CD8-positive, alpha-beta memory T cell (primary cell): ENCODE data around the gene CCDC120. TPM values are rescaled to one million over a fixed set of nuclear protein-coding genes. Genes with fewer than 3 reads are reported as not detected.

Source experiments
- CTCF ChIA-PET: fragments of 350-600 bp; sonication (Branson Sonifier 250); formaldehyde crosslinking; loops from one replicate; lab custom pipeline; 2021; ENCODE audit warnings: antibody characterized with exemption; lab: Charles Lee
- POLR2A ChIA-PET: fragments of 350-600 bp; sonication (Branson Sonifier 250); formaldehyde crosslinking; loops from one replicate; lab custom pipeline; 2021; ENCODE audit warnings: antibody characterized with exemption; lab: Charles Lee
- DNase-seq, 5 donors: peaks; one replicate each; pipeline versions ENCODE4 v3.0.0 to v3.0.0-alpha.2; 2020 to 2022; ENCODE audit warnings: mixed read lengths in 1 of 5
- H3K27ac ChIP-seq: one replicate; pipeline ENCODE4 v1.7.0; 2013; ENCODE audit warnings: low read depth, mild to moderate bottlenecking, low read length, moderate library complexity
- H3K27me3 ChIP-seq: 2 replicates; pipeline ENCODE4 v1.7.0; 2013; ENCODE audit warnings: low read length, mild to moderate bottlenecking; ENCODE audit not compliant: insufficient read depth, poor library complexity, severe bottlenecking
- H3K36me3 ChIP-seq: 2 replicates; pipeline ENCODE4 v1.7.0; 2013; ENCODE audit warnings: mild to moderate bottlenecking, low read length, moderate library complexity; ENCODE audit not compliant: insufficient read depth
- H3K4me1 ChIP-seq: 2 replicates; pipeline ENCODE4 v1.7.0; 2013; ENCODE audit warnings: mild to moderate bottlenecking, low read length, moderate library complexity; ENCODE audit not compliant: insufficient read depth
- H3K4me3 ChIP-seq: 2 replicates; pipeline ENCODE4 v1.7.0; 2013; ENCODE audit warnings: mild to moderate bottlenecking, low read length
- H3K9me3 ChIP-seq: 2 replicates; pipeline ENCODE4 v1.7.0; 2013; ENCODE audit warnings: mild to moderate bottlenecking, low read length
- H3K27ac Mint-ChIP-seq, 8 donors: one replicate each; pipeline ENCODE4 v1.8.0; 2020 to 2021; ENCODE audit warnings: mixed read lengths in 8 of 8, mild to moderate bottlenecking in 6 of 8, inconsistent platforms in 3 of 8, moderate library complexity in 3 of 8
- H3K27me3 Mint-ChIP-seq, 2 donors: one replicate each; pipeline ENCODE4 v1.8.0; 2020 to 2021; ENCODE audit warnings: mixed read lengths in 2 of 2, mild to moderate bottlenecking in 1 of 2, moderate library complexity in 1 of 2
- H3K36me3 Mint-ChIP-seq, 3 donors: one replicate each; pipeline ENCODE4 v1.8.0; 2020 to 2021; ENCODE audit warnings: mixed read lengths in 3 of 3, inconsistent platforms in 1 of 3, mild to moderate bottlenecking in 1 of 3
- H3K4me1 Mint-ChIP-seq, 3 donors: one replicate each; pipeline ENCODE4 v1.8.0; 2020 to 2021; ENCODE audit warnings: mixed read lengths in 3 of 3, inconsistent platforms in 1 of 3, mild to moderate bottlenecking in 1 of 3
- H3K4me3 Mint-ChIP-seq, 7 donors: one replicate each; pipeline ENCODE4 v1.8.0; 2020 to 2021; ENCODE audit warnings: mixed read lengths in 7 of 7, mild to moderate bottlenecking in 6 of 7, moderate library complexity in 4 of 7, inconsistent platforms in 2 of 7
- H3K9me3 Mint-ChIP-seq, 5 donors: one replicate each; pipeline ENCODE4 v1.8.0; 2020 to 2022; ENCODE audit warnings: mixed read lengths in 5 of 5, mild to moderate bottlenecking in 3 of 5, moderate library complexity in 2 of 5, inconsistent platforms in 1 of 5
- polyA plus RNA-seq: library from polyadenylated mRNA; unstranded; fragments of 300-500 nt; fragmentation: Illumina TruSeq; gene quantifications from one replicate; pipeline ENCODE4 v1.2.3, GENCODE V29; 2021
- total RNA-seq, 2 experiments: library from RNA; stranded (reverse); gene quantifications; one replicate each; pipeline ENCODE4 v1.2.3, GENCODE V29; 2021

The CCDC120 gene
- total and polyA plus RNA-seq, 3 experiments from 2014 or later = 1.5 to 5.4 (median 5.1) TPM

DNA sequence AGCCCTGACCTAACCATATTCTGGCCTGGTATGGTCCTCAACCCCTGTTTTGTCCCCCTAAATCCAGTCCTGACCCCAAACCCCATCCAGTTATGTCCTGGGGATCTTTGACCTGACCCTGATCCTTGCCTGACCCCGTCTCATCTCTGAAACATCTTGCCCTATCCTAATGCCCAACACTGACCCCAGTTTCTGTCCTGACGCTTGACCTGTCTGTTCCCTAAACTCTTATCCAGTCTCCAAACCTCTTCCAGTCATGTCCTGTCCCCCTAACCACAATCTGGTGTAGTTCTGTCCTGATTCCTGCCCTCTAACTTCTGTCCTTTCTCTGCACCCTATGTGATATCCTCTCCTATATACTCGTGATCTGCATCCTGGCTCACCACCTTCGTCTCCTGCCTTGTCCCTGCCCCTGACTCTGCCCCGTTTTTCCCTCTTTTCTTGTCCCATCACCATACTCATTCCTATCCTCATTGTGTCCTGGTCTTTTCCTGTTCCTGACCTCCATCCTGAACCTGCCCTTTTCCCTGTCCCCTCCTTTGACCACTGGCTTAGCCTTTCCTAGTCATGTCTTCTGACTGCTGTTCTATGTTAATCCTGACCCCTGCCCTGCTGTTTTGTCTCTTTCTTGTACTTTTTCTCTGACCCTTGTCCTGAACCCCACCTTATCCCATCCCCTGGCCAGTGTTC lies 4.6 kb upstream of the CCDC120 start:
- peaks cover 0 to 1% (median 0%) of the 10 kb centered on the region in 3 donors for H3K36me3 Mint-ChIP-seq
- no peaks in the 10 kb centered on the region for H3K27me3 ChIP-seq
- ChIA-PET POLR2A (no interaction called here), CTCF (no interaction called here)
- H3K9me3 Mint-ChIP-seq = no peaks in the 10 kb centered on the region
- DNase-seq = no peak
- peak overlapping the region; percentile 51 for H3K27ac ChIP-seq
- peak overlapping the region; percentile 79 to 95 (median 85) for H3K4me3 Mint-ChIP-seq
- H3K27me3 Mint-ChIP-seq = peaks cover 0 to 9% of the 10 kb centered on the region in 2 donors
- peaks cover 14% of the 10 kb centered on the region for H3K4me1 ChIP-seq
- H3K27ac Mint-ChIP-seq = peak overlapping the region; percentile 56 to 96 (median 92)
- H3K4me1 Mint-ChIP-seq = peaks cover 22 to 41% (median 32%) of the 10 kb centered on the region in 3 donors
- H3K4me3 ChIP-seq = peak overlapping the region; percentile 41
- H3K9me3 ChIP-seq = no peaks in the 10 kb centered on the region
- H3K36me3 ChIP-seq = no peaks in the 10 kb centered on the region

DNA sequence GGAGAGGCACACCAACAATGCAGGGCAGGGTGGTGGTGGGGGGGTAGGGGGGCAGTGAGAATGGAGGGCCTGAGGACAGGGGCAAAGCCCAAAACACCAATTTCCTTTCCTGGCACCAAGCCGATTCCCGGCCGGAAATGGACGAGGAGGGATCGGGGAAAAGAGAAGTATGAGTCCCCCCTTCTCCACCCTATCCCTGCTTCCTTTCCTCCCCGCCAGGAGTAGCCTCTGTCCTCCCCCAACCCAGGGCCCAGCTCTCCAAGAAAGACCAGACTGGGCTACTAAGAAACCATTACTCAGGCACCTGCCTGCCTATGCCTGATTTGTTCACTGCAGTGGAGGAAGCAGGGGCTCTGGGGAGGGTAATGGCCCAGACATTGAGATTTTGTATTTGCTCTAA lies 402 bp downstream of the CCDC120 start:
- Histone ChIP-seq H3K9me3 (no peaks in the 10 kb centered on the region), H3K4me1 (peaks cover 10% of the 10 kb centered on the region), H3K4me3 (no peak overlapping the region), H3K27ac (no peak overlapping the region), H3K27me3 (no peaks in the 10 kb centered on the region), H3K36me3 (no peaks in the 10 kb centered on the region)
- peaks cover 16 to 27% (median 19%) of the 10 kb centered on the region in 3 donors for H3K4me1 Mint-ChIP-seq
- ChIA-PET CTCF (no interaction called here), POLR2A (no interaction called here)
- peaks cover 0 to 10% of the 10 kb centered on the region in 2 donors for H3K27me3 Mint-ChIP-seq
- H3K9me3 Mint-ChIP-seq = no peaks in the 10 kb centered on the region
- DNase-seq = no peak
- H3K27ac Mint-ChIP-seq = peak overlapping the region in 1 of 8 donors; percentile 43
- no peak overlapping the region for H3K4me3 Mint-ChIP-seq
- H3K36me3 Mint-ChIP-seq = peaks cover 0 to 12% (median 0%) of the 10 kb centered on the region in 3 donors

DNA sequence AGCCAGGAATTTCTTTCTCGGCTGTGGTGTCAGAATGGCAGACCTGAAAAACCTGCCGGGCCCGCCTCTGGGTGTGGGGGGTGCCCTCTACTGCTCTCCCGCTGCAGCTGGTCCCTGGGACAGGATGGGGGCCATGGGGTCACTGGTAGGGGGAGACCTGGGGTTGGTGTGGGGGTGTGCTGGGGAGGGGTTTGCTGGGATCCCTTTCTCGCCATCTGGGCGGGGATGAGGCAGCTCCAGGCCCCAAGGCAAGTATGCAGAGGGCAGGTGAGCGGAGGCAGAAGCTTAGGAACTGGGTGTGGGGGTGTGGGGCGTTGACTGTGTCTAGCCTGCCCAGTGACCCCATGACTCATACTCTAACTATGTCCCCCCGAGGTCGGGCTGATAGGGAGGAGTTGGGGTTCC lies 884 bp downstream of the CCDC120 start:
- ChIA-PET CTCF (no interaction called here), POLR2A (no interaction called here)
- no peak for DNase-seq
- H3K27me3 Mint-ChIP-seq = peaks cover 0 to 8% of the 10 kb centered on the region in 2 donors
- H3K4me3 Mint-ChIP-seq = no peak overlapping the region
- no peak overlapping the region for H3K27ac ChIP-seq
- no peaks in the 10 kb centered on the region for H3K9me3 Mint-ChIP-seq
- H3K27me3 ChIP-seq = no peaks in the 10 kb centered on the region
- no peaks in the 10 kb centered on the region for H3K9me3 ChIP-seq
- peaks cover 5% of the 10 kb centered on the region for H3K4me1 ChIP-seq
- H3K36me3 Mint-ChIP-seq = peaks cover 0 to 15% (median 0%) of the 10 kb centered on the region in 3 donors
- H3K4me3 ChIP-seq = no peak overlapping the region
- H3K36me3 ChIP-seq = no peaks in the 10 kb centered on the region
- peaks cover 11 to 22% (median 14%) of the 10 kb centered on the region in 3 donors for H3K4me1 Mint-ChIP-seq
- H3K27ac Mint-ChIP-seq = peak overlapping the region in 1 of 8 donors; percentile 47

DNA sequence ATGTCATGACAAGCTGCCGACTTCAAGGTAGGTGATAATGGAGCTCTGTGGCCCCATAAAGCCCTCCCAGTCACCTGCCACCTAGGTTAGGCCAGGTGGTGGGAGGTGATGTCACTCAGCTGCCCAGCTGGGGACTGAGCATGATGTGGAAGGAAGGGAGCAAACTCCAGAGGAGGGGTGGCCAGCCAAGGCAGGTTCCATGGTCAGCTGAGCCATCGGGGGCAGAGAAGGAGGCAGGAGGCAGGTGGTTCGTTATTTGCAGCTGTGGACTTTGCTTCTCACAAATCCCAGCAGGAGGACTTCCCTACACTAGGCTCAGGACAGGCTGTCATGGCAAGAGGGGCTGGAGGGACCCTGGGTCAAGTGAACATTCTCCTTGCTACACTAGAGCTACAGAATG lies 2.1 kb downstream of the CCDC120 start:
- H3K4me1 ChIP-seq = no peaks in the 10 kb centered on the region
- Mint-ChIP-seq H3K36me3 (peaks cover 0 to 20% (median 0%) of the 10 kb centered on the region in 3 donors), H3K4me1 (peaks cover 2 to 10% (median 5%) of the 10 kb centered on the region in 3 donors), H3K4me3 (no peak overlapping the region), H3K27ac (no peak overlapping the region), H3K27me3 (peaks cover 0 to 4% of the 10 kb centered on the region in 2 donors), H3K9me3 (no peaks in the 10 kb centered on the region)
- POLR2A ChIA-PET = no interaction called here
- no peaks in the 10 kb centered on the region for H3K27me3 ChIP-seq
- H3K27ac ChIP-seq = no peak overlapping the region
- no peak overlapping the region for H3K4me3 ChIP-seq
- no peaks in the 10 kb centered on the region for H3K36me3 ChIP-seq
- CTCF ChIA-PET = no interaction called here
- no peak for DNase-seq
- H3K9me3 ChIP-seq = no peaks in the 10 kb centered on the region

DNA sequence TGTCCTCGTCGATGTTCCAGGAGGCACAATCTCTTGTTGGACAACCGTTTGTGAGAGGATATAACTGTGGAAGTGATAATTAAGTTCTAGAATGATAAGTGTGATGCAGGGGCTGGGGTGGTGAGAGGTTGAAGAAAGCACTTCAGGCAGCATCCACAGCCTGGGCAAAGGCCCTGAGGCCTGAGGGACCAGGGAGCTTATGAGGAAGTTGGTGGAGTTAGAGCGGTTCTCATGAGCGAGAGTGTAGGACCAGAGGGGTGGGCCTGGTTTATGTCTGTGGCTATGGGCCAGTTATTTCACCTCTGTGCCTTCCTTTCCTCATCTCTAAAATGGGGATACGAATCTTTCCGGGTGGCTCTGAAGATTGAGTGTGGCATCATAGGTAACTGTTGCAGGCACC lies 2.7 kb downstream of the CCDC120 start:
- peak overlapping the region in 2 of 8 donors; percentile 22 to 40 for H3K27ac Mint-ChIP-seq
- Histone ChIP-seq H3K4me1 (no peaks in the 10 kb centered on the region), H3K9me3 (no peaks in the 10 kb centered on the region), H3K27ac (no peak overlapping the region), H3K27me3 (no peaks in the 10 kb centered on the region), H3K4me3 (no peak overlapping the region), H3K36me3 (no peaks in the 10 kb centered on the region)
- H3K4me3 Mint-ChIP-seq = no peak overlapping the region
- peaks cover 0 to 23% (median 0%) of the 10 kb centered on the region in 3 donors for H3K36me3 Mint-ChIP-seq
- ChIA-PET CTCF (no interaction called here), POLR2A (no interaction called here)
- no peak for DNase-seq
- peaks cover 2 to 8% (median 5%) of the 10 kb centered on the region in 3 donors for H3K4me1 Mint-ChIP-seq
- H3K27me3 Mint-ChIP-seq = peaks cover 0 to 4% of the 10 kb centered on the region in 2 donors
- H3K9me3 Mint-ChIP-seq = no peaks in the 10 kb centered on the region

DNA sequence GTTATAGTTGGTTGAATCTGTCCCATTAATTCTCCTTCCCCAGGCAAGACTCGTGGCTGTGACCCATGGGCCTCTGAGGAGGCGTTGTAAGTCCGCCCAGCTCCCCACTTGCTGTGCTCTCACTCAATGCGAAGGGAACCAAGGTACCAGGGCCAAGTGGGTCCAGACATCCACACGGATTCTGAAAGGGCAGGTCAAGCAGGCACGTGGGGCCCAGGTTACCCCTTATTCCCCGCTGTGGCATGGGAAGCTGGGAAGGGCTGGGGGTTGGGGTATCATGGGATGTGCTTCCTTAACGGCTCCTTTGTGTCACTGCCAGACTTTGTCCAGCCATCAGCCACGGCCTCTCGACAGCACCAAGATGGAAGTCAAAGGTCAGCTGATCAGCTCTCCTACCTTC lies 3.1 kb downstream of the CCDC120 start:
- Mint-ChIP-seq H3K27ac (peak overlapping the region in 2 of 8 donors; percentile 22 to 94), H3K4me3 (no peak overlapping the region), H3K27me3 (peaks cover 0 to 4% of the 10 kb centered on the region in 2 donors), H3K36me3 (peaks cover 0 to 27% (median 0%) of the 10 kb centered on the region in 3 donors), H3K9me3 (no peaks in the 10 kb centered on the region), H3K4me1 (peaks cover 1 to 4% (median 2%) of the 10 kb centered on the region in 3 donors)
- DNase-seq = no peak
- POLR2A ChIA-PET = no interaction called here
- H3K27me3 ChIP-seq = no peaks in the 10 kb centered on the region
- H3K36me3 ChIP-seq = no peaks in the 10 kb centered on the region
- H3K9me3 ChIP-seq = no peaks in the 10 kb centered on the region
- no peak overlapping the region for H3K4me3 ChIP-seq
- H3K4me1 ChIP-seq = no peaks in the 10 kb centered on the region
- no peak overlapping the region for H3K27ac ChIP-seq
- CTCF ChIA-PET = no interaction called here

DNA sequence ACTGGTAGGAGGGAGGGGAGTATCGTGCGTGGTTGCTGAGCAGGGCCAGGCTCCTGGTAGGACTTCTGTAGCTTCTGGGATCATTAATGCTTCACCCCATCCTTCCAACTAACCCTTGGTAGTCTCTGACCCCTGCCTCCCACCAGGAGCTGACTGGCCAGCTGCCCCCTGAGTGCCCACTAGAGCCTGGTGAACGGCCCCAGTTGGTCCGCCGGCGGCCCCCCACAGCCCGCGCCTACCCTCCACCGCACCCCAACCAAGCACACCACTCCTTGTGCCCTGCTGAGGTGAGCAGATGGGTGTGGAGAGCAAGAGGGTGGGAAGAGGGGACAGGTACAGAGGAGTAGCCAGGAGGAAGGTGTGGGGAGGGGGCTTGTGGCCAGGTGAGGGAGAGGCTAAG lies 4.9 kb downstream of the CCDC120 start:
- Histone ChIP-seq H3K36me3 (no peaks in the 10 kb centered on the region), H3K27me3 (no peaks in the 10 kb centered on the region), H3K27ac (no peak overlapping the region), H3K4me1 (no peaks in the 10 kb centered on the region), H3K4me3 (no peak overlapping the region), H3K9me3 (no peaks in the 10 kb centered on the region)
- Mint-ChIP-seq H3K27me3 (peaks cover 0 to 5% of the 10 kb centered on the region in 2 donors), H3K9me3 (no peaks in the 10 kb centered on the region), H3K4me1 (no peaks in the 10 kb centered on the region), H3K27ac (no peak overlapping the region), H3K36me3 (peaks cover 0 to 33% (median 0%) of the 10 kb centered on the region in 3 donors), H3K4me3 (no peak overlapping the region)
- POLR2A ChIA-PET = no interaction called here
- DNase-seq = no peak
- CTCF ChIA-PET = no interaction called here

DNA sequence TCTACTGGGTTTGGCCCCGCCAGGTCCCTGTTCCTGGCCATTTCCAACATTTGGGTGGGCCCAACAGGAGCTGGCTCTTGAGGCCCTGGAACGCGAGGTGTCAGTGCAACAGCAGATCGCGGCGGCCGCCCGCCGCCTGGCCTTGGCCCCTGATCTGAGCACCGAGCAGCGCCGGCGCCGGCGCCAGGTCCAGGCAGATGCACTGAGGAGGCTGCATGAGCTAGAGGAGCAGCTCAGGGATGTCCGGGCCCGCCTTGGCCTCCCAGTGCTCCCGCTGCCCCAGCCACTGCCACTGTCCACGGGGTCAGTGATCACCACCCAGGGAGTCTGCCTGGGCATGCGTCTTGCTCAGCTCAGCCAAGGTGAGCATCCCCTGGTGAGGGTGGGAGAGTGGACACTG lies 5.5 kb downstream of the CCDC120 start:
- Histone ChIP-seq H3K4me1 (no peaks in the 10 kb centered on the region), H3K4me3 (no peak overlapping the region), H3K9me3 (no peaks in the 10 kb centered on the region), H3K36me3 (no peaks in the 10 kb centered on the region), H3K27ac (no peak overlapping the region), H3K27me3 (no peaks in the 10 kb centered on the region)
- Mint-ChIP-seq H3K4me1 (no peaks in the 10 kb centered on the region), H3K27ac (no peak overlapping the region), H3K9me3 (no peaks in the 10 kb centered on the region), H3K36me3 (peaks cover 0 to 33% (median 0%) of the 10 kb centered on the region in 3 donors), H3K27me3 (peaks cover 0 to 5% of the 10 kb centered on the region in 2 donors), H3K4me3 (no peak overlapping the region)
- no peak for DNase-seq
- ChIA-PET POLR2A (no interaction called here), CTCF (no interaction called here)
